CD4-positive, alpha-beta T cell treated with Interleukin-2 at 100 ng/mL for 4 hours (primary cell): ENCODE results near the gene TSPOAP1.
A peak's percentile ranks its signal among the peaks of the same experiment; 100 is the strongest.

Experiments used
- DNase-seq: peaks from one replicate; pipeline ENCODE4 v3.0.0-alpha.2; 2020; ENCODE audit warnings: low spot score

Gene TSPOAP1

DNA sequence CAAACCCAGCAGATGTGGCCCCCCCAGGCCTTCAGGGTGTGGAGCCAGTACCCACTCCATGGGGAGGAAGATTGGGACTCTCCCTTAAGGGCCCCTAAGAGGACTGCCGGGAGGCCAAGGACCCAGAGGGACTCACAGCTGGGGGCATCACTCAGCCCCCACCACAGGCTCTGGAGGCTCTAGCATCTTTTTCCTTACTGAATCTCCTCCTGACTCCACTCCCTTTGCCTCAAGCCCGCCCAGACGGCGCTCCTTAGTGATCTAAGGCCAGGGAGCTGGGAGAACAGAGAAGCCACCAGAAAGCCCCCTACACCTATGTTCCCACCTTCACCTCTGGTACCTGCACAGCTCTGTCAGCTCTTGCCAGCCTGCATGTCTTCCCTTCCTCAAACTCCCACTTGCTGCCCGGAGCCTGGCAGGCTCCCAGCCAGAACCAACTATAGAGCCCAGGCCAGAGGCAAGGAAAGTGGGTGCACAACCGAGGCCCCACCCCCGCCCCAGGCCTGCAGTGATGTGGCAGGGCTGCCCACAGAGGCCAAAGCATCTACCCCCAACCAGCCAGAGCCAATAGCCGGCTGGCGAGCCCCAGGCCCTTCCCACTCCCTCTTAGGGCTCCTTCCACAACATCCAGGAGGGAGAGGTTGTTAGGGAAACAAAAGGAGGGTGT lies 25.5 kb downstream of the TSPOAP1 start:
- no peak for DNase-seq

DNA sequence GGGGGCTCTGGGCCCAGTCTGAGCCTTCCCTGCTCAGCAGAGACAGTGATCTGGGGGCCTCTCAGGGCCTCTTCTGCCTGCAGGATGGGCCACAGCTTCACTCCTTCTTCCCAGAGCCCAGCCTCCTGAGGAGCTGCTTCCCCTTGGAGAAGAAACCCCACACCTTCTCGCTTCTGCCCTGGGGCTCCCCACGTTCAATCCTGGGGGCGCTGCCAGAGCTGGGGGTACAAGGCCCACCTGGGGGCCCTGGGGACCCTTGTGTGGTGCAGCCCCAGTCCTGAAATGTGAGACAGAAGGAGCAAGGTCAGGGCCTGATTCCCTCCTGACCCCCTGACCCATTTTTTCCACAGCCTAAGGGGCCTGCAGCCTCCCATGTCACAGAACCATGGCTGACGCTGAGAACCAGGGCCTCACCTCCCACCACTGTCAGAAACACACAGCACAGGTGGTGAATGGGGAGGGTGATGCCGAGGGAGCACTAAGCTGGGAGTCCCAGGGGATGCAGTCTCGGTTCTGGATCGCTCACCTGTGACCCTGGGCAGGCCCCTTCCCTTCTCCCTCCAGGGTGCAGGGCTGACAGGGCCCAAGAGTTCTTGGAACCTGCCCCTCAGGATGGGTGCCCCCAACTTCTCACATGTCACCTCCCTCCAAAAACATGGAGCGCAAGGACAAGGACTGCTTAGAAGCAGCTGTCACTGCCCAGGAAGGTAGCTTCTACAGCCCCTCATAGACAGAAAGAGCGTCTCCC lies 26.2 kb downstream of the TSPOAP1 start:
- no peak for DNase-seq

DNA sequence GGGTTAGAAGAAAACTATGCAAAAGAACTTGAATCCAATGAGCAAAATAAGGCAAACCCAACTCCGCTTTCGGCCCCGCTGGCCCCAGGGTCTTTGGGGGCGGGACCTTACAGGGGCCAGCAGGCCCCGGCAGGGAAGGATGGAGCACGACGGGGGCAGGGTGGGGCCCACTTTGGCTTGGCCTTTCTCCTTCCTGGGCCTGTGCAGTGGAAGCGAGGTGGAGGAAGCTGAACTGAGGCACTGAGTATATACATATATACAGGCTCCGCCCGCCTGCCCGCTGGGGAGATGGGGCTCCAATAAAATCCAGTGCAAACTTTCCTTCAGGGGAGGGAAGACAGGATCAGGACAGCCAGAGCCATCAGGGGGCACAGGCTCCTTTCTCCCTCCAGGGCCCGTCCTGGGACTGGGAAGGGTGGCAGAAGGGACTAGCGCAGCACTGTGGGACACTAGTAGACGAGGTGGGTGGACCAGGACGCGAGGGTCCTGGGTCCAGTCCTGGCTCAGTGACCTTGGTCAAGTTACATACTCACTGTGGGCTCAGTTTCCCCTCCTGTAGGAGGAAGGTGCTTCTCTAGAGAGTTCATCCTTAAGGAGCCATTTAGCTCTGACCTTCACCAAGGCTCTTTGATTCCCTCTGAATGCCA lies 27.0 kb downstream of the TSPOAP1 start:
- no peak for DNase-seq

DNA sequence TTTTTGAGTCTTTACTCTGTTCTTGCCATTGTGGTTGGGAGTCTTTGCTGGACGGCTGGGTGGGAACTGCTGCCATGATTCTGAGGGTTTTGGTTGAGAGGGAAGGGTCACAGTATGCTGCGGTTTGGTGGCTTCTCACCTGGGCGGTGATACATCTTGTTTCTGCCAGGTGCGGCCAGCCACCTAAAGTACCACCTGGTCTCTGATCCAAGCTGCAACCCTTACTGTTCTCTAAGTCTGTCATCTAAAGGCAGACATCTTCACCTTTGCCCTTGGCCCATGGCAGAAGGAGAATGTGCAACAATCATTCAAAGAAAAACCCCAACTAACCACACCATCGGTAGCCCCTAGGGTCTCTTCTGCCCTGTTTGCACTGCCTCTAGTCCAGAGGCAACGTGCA lies 28.3 kb downstream of the TSPOAP1 start:
- no peak for DNase-seq

DNA sequence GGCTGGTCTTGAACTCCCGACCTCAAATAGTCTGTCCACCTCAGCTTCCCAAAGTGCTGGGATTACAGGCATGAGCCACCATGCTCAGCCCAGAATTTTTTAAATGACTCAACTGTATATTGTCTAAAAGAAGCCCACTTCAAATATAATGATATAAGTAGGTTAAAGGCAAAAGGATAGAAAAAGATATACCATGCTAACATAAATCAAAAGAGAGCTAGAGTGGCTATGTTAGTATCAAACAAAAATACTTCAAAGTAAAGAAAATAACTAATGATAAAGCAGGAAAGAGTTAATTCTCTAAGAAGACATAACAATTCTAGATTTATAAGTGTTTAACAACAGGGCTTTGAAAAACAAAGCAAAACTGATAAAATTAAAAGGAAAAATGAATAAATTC lies 34.6 kb downstream of the TSPOAP1 start:
- no peak for DNase-seq

DNA sequence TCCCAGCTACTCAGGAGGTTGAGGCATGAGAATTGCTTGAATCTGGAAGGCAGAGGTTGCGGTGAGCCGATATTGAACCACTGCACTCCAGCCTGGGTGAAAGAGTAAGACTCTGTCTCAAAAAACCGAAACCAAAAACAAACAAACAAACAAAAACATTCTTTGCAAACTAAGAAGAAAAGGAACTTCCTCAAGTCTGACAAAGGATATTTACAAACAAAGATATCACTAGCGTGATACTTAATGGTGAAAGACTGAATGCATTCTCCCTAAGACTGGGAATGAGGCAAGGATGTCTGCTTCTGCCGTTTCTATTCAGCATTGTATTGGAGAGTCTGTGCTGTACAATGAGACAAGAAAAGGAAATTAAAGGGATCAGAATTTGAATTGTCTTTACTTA lies 37.3 kb downstream of the TSPOAP1 start:
- DNase-seq: no peak

DNA sequence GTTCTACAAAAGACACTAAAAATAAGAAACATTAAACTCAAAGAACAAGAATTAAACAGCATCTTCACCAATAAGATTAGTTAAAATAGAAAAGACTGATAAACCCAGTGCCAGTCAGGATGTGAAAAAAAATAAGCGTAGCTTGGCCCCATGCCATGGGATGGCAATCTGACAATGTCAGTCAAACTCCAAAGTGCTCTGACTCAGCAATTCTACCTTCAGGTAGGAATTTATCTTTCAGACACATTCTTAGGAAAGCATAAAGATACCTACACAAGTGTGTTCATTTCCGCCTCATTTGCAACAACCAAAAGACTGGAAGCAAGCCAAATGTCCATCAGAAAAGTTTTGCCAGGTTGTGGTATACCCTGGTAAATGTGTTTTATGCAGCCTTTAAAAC lies 38.7 kb downstream of the TSPOAP1 start:
- DNase-seq: no peak

DNA sequence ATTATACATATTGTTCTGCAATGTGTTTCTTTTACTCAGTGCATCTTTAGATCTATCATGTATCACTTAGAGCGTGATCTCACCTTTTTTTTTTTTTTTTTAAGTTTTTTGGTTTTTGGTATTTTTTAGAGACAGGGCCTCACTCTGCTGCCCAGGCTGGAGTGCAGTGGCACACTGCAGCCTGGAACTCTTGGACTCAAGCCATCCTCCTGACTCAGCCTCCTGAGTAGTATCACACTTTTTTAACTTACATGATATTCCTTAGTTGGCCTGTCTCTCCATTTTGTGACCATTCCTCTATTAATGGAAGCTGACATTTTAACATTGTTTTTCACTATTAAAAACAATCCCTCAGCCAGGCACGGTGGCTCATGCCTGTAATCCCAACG lies 43.2 kb downstream of the TSPOAP1 start:
- no peak for DNase-seq

DNA sequence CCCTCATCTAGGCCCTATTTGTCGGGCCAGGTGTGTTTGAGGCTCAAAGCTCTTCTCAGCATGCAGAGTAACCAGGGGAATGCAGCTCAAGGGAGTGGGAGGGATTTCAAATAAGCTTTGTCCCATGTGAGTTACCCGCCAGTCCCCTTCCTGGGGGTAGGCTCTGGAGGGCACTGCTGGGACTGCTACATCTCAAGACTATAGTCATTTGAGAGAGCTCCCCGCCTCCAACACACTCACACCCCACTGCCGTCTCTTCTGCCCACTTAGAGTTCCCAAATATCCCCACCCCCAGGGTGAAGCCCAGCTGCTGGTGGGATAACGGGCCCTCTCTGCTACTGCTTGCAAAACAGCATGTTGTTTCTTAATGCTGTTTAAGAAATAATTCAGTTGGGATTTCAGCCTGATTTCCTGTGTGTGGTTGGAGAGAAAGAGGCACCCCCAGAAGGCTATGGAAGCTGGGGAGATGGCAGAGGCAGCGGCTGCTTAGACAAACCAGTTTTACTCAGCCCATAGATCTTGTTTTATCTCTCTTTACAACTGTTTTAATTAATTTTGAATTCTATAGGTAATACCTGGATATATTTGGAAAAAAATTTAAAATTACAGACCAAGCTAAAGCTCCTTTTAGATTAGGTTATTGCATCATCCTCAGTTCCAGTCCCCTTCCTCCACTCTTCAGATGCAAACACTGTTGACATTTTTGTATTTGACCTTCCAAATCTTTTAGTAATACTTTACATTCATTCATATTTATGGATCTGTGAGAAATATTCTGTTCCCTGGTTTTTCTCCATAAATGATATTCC lies 43.8 kb downstream of the TSPOAP1 start:
- no peak for DNase-seq

DNA sequence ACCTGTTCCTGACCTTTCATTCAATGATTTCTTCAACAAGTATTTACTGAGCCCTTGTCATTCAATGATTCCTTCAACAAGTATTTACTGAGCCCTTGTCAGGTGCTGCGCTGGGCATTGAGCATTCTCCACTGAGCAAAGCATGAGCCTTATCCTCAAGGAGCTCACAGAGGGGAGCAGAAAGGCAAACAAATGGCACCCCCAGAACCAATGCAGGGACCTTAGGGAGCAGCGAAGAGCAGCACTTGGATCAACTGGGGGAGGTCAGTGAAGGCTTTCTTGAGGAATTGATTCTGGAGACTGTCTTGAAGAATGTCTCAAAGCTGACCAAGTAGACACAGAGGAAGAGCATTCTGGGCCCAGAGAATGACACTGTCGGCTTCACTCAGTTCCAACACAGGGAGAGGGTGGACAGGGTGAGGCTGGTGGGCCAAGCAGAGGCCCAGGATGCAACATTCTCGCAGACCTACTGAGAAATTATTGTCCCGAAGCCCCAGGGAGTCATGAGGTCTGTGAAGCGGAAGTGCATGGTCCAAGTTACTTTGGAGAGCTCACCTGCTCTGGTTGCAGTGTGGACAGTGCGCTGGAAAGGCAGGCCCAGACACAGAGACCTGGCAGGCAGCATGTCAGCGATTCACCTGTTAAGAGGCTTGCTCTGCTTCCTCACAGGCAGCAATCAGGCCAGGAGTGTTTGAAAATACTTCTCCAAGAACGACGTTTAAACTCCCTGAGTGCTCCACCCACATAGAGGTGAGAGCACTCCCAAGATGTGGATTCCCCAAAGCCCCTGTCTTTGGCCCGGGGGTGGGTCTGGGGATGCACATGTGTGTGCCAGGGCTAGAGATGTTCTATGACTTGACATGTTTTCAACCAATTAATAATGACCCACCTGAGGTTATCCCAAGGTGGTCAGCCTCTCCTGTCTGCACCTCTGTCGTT lies 44.7 kb downstream of the TSPOAP1 start:
- no peak for DNase-seq

DNA sequence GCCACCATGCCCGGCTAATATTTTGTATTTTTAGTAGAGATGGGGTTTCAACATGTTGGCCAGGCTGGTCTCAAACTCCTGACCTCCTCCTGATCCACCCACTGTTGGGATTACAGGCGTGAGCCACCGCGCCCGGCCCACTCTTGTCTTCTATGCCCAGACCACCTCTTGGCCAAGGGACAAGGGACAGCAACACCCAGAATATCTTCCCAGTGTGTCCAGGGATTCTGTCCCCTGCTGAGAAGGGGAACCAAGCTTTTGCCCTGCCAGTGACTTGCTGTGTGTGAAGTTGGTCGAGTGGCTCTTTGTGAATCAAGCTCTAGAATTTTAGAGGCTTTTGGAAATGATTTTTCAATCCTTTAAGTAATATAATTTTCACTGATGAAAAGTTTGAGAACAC lies 46.2 kb downstream of the TSPOAP1 start:
- DNase-seq: no peak

DNA sequence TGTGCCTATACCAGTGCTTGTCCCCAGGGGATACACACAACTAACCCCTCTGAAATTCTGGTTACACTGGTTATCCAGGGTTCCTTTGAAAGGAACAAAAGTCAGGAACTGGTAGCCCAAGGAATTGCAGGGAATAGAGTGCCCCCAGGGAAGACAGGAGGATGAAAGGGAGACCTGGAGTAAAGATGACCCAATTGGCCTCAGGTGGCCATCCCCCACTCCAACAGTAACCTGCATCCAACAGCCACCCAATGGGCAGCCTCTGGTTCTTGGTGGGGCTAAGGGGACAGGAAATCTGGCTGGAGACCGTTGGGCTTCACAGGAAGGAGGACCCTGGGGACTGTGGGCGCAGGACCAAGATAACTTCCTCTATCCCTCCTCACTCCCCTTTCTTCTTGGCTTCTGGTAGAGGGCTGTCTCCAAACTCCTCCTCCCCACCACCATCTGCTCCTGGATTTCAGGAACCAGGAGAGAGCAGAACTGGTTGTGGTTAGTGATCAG lies 47.0 kb downstream of the TSPOAP1 start:
- DNase-seq: no peak

DNA sequence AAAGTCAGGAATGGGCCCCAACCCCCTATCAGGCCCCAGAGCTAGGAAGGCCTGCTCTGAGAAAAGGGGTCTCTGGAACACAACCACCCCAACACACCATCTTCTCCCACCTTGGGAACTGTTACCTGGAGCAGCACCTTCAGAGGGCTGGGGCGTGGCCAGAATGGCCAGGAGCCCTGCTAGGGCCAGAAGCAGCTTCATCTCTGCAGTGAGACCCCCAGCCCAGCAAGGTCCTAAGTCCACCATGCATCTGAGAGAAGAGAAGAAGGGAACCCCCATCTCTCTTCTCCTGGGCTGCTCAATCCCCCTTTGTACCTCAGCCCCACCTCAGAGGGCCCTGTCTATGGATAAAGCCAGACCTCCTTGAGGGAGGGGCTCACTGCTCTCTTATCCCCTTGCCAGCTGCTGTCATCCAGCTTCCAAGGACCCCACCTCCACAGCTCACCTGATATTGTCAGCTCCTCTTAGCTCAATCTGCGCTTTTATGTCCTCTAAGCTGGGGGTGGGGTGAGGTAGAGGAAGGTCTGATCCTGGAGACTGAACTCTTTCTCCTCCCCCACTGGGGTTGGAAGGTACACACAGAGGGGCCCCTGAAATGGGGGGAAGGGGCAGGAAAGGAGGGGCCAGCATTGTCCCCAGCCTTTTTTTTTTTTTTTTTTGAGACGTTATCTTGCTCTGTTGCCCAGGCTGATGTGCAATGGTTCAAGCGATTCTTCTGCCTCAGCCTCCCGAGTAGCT lies 47.9 kb downstream of the TSPOAP1 start, which contains the start of gene MPO:
Gene MPO (minus strand): TSS at position 456 of the 738 bp plus-strand sequence. CDS start 177 bp downstream, at position 279.
- no peak for DNase-seq

DNA sequence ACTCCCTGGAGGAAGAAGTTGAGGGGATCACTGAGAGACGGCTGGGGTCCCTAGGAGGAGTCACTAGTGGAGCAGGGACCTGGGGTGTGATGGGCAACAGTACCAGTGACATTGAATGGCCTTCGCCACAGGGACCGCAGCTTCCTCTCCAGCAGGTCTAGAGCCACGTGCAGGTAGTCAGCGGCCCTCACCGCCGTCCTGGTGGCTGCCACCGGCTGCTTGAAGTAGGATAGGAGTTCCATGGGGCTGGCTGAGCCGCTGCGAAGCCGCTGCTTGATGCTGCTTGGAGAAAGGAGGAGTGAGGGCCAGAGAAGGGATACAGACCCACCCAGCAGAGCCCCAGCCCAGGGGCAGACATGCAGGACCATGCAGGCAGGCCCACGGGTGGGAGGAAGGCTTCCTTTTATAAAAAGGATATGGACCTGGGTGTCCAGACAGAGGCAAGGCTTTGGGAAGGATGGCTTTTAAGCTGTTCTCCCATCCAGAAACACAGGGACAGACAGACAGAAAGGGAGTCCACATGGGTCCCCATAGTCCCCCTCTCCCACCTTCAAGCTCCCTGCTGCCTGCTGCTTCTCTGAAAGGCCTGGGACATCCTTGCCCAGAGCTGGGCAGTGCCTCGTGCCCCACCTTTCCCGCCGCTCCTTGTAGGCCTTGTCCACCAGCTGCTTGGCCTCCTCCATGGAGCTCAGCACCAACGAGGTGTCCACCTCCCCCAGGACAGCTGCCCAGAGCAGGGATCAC lies 48.7 kb downstream of the TSPOAP1 start:
- no peak for DNase-seq

DNA sequence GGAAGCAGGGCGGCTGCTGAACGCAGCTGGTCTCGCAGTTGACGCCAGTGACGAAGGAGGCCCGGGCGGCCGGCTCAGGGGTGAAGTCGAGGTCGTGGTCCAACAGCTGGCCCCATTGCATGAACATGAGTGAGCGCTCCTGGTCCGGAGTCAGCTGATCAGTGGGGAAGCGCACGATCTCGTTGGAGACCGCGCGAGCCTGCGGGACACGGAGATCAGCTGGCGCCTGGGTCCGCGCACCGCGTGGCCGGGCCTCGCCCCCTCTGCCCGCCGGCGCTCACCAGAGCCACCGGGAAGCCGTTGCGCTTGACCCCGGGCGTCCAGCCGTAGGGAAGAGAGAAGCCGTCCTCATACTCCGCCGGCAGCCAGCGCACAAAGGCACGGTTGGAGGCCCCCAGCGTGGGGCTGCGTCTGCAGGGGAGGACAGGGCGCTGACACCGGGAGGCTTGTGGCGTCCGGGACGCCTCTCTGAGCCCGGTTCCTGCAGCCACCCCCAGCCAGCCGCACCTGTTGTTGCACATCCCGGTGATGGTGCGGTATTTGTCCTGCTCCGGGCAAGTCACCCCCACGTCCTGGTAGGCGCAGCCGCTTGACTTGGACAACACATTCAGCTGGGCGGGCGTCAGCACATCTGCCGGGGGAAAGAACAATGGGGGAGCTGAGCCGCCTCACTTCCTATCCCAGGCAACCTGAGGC lies 49.4 kb downstream of the TSPOAP1 start:
- no peak for DNase-seq

DNA sequence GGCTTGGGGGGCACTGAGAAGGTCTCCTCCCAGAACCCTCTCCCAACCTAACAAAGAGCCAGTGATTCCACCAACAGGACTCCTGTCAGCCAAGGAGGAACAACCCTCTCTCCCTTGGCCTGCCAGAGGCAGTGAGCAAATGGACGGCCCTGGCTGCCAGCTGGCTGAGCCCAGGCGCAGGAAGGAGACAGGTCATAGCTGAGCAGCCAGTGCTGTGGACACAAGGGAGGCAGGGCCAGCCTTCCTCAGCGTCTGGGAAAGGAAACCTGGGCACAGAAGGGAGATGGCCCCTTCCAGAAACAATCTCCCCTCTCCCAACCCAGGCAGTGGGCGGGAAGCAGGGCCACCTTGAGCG lies 50.0 kb downstream of the TSPOAP1 start:
- no peak for DNase-seq

DNA sequence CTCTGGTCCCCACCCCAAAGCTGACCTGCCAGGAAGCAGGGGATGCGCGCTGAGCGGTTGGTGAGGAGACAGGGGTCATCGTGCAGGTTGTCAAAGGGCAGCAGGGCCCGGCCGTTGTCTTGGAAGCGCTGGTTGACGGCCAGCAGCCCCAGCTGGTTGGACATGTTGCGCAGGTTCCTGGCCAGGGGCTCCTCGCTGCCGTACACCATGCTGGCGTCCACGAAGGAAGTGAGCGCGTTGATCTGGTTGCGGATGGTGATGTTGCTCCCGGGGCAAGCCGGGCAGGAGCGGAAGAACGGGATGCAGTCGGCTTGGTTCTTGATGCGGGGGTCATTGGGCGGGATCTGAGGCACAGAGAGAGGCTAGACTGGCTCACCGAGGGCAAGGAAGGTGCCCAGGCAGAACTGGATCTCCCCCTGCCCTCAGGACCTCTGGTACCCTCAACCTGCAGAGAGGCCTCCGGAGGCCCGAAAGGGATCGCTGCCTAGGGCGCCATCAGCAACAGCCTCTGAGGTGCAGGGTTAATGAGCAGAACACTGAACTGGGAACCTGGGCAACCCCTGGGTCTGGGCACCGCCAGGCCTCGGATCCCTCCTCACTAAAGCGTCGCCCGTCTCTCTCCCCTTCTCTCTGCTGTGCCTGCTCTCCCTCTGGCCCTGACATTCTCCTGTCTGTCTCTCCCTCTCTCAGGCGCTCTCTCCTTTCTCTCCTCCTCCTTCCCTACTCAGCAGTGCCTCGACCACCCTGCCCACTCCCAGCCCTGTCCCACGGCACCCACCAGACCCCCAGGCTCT lies 50.6 kb downstream of the TSPOAP1 start:
- DNase-seq: no peak

DNA sequence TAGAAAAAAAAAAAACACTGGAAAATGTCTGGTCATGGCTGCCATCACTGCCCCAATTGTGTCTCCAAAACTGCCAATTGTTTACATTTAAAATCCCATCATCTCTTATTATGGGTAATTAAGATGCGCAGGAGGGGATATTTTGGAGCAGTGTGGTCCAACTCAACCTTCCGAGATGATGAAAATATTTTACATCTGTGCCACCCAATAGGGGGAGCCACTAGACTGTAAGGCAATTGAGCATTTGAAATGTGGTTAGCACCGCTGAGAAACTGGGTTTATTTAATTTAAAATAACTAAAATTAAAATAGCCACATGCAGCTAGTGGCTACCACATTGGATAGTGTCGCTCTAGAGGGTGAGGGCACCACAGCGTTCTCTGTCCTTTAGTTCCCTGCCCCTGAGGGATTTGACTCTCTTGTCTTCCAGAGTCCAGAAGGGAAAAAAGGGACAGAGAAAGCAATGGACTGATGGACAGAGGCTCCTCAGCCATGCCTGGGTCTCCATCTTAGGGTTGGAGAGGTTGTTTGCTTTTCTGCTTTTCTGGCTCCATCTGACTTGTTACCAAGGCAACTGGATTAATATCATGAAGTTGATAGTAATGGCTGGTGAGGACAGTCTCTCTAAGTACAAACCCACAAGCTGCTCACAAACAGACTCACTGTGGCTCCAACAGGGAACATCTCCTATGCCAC lies 51.3 kb downstream of the TSPOAP1 start:
- DNase-seq: peak; percentile 38
